Measurements from ENCODE around the gene TRNP1.

Gene TRNP1

GRCh38 chr1:27003745-27004470, 10.4 kb downstream of the TRNP1 start:
- DNase-seq = no peak

- DNase-seq = no peak
Observed at GRCh38 chr1:27004471-27005165, 11.1 kb downstream of the TRNP1 start.

GRCh38 chr1:27005166-27005530, 11.7 kb downstream of the TRNP1 start:
- no peak for DNase-seq

- DNase-seq = no peak
Observed at GRCh38 chr1:27005648-27006496, 12.4 kb downstream of the TRNP1 start.

- DNase-seq = no peak
Observed at GRCh38 chr1:27006683-27007082, 13.2 kb downstream of the TRNP1 start.

GRCh38 chr1:27007909-27008582, 14.6 kb downstream of the TRNP1 start:
- DNase-seq = no peak

DNA sequence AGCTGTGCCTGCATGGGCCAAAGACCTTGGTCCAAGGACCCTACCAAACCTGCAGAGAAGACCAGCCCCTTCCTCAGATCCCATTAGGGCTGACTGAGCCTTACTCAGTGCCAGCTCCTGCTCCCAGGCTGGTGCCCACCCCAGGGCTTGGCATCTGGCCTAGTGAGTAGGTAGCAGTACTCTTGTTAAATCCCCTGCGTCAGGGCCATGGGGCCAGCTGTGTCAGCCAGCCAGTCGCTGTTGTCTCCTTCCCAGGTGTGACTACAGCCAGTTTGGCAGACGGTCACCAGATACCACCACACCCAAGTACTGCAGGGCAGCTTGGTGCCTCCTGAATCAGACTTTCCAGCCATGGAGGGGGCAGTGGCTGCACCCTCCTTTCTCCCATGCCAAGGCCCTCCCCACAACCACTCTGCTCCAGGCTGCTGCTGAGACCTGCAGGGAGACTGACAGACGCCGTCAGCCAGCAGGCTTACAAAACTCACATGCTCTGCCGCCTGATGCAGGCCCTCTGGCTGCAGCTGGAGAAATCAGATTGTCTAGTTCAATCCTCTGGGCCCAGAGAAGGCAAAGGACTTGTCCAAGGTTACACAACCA, 16.2 kb downstream of the TRNP1 start:
- DNase-seq = no peak

GRCh38 chr1:27010226-27010994, 16.9 kb downstream of the TRNP1 start:
- no peak for DNase-seq

DNA sequence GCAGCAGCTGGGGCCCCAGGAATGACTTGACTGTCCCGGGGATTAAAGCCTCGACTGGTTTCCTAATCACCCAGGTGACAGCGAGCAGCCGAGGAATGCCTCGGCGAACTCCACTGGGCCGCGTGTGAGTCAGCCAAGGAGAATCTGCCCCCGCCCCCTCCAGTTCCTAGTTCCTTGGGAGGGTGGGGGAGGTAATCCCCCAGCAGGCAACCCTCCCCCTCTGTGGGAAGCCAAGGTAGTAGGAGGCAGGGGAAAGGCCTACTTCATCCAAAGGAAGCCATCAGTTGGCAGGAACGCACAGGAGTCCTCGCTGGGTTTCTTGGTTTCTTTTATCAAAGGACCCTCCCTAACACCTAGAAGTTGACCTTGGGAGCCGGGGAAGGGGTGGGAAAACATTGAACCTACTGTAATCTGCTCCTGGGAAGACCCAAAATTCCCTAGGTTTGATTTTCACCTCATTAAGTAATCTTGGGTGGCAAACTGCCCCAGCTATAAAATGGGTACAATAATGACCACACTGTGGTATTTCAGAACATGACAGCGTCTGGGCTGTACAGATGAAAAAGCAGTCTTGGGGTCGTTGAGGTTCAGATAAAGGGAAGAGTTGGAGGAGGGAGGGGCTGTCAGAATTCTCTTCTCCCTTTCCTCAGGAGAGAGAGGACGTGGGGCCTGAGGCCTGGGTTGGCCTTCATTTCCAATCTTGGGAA, 17.7 kb downstream of the TRNP1 start:
- no peak for DNase-seq

DNA sequence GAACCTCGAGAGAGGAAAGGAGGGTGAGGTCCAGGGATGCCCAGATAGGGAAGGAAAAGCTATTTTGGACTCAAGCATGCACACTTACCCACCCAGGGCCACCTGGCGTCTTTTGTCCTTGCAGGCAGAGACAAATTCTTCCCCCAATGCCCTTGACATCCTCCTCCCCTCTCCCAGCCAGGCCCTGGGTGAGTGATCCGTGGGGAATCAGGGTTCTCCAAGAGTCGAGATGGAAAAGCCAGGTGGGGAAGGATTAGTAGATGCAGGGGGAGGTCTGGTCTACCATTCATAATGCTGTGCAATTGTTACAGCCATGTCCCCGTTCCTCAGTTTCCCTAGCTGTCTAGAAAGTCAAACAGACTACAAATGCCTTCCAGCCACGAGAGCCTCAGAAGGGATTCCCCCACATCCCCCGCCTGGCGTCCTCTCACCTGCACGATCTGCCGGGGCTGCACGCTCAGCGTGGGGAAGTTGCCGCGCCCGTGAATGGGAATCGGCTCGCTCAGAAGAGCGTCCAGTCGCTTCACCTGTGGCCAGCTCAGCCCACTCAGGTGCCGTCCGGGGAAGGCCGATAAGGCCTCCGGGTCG, 18.6 kb downstream of the TRNP1 start:
- DNase-seq = no peak

DNA sequence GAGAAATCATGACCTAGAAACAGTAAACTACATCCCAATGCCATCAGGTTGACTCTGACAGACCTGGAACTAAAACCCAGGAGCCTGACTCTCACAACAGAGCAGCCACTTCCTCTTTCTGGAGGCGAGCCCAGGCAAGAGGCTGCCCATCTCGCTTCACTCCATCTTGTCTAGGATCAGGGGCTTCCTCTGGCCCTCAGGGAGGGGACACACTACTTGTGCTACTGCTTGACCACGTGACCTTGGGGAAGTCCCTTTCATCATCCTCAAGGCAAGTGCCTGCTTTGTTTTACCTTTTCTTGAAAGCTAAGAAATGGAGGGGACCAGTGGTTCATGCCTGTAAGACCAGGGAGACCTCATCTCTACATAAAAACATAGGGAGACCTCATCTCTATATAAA, 21.8 kb downstream of the TRNP1 start:
- no peak for DNase-seq

GRCh38 chr1:27016376-27016775, 22.9 kb downstream of the TRNP1 start:
- DNase-seq = no peak

DNA sequence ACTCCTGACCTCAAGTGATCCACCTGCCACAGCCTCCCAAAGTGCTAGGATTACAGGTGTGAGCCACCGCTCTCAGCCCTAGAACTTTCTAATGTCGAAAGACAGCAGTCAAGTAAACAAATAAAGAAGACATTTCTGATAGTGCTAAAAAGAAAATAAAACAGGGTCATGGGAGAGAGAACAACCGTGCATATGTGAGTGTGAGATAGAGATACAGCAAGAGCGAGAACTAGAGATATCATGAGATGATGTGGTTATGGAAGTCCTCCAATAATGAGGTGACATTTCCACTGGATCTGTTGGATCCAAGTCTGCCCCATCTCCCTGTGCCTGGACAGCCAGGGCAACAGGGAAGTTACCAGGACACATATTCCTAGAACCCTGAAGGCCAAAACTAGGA, 23.7 kb downstream of the TRNP1 start:
- DNase-seq = no peak

GRCh38 chr1:27018316-27018715, 24.8 kb downstream of the TRNP1 start:
- DNase-seq = no peak

GRCh38 chr1:27021354-27022031, 28.0 kb downstream of the TRNP1 start:
- DNase-seq = no peak

GRCh38 chr1:27025718-27026117, 32.2 kb downstream of the TRNP1 start:
- no peak for DNase-seq

- DNase-seq = no peak
Observed at GRCh38 chr1:27026621-27027574, 33.4 kb downstream of the TRNP1 start.

DNA sequence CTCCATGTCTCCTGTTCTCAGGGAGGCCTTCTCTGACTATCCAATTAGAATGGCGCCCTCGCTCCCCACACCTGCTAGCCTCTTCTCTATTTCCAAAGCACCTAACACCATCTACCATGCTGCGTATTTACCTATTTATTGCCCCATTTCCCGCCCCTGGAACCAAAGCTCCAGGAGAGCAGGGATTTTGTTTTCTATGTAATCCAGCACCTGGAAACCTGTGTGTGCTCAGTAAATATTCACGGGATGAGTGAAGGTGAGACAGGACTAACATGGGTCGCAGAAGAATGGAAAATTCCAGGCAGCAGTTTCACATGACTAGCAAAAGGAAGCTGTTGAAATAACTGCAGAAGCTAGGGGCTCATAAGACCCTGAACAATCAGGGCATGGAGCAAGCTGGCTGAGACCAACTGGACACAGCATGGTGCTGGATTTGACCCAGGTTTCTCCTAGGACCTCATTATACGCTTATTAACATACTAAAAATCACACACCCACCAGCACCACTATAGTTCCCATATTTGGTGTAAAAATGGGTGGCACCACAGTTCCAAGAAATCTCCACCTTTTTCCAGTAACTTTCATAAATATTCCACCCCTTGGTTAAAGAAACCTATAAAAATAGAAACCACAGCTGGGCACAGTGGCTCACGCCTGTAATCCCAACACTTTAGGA, 34.2 kb downstream of the TRNP1 start:
- no peak for DNase-seq
